Hepatocyte (in vitro differentiated cells): Measurements from ENCODE around the gene TAPT1.

Experiments used
- CTCF ChIP-seq: fragments of 200-600 bp; sonication (generic); IDR thresholded peaks from 2 replicates; pipeline ENCODE4 v1.5.1; 2016; ENCODE audit warnings: antibody characterized with exemption, mild to moderate bottlenecking; ENCODE audit not compliant: poor library complexity
- EZH2phosphoT487 ChIP-seq: fragments of 200-600 bp; sonication (generic); IDR thresholded peaks from one replicate; pipeline ENCODE4 v1.6.1; 2018; ENCODE audit warnings: antibody characterized with exemption, mild to moderate bottlenecking, low read depth, moderate library complexity; ENCODE audit not compliant: unreplicated experiment, severe bottlenecking

GRCh38 chr4:16162891-16163290, 63.4 kb downstream of the TAPT1 start:
- TF ChIP-seq CTCF (no peak), EZH2phosphoT487 (no peak)
